Cardiac muscle cell (in vitro differentiated cells and primary cell): Measurements from ENCODE around the gene EID3. TPM values are rescaled to one million over a fixed set of nuclear protein-coding genes. Genes with fewer than 3 reads are reported as not detected.
A peak's percentile ranks its signal among the peaks of the same experiment; 100 is the strongest.

Experiments
- DNase-seq, 2 donors: peaks; one replicate each; pipeline versions ENCODE4 v3.0.0 to v3.0.0-alpha.2; 2010 to 2017; ENCODE audit warnings: low read depth in 1 of 2, low spot score in 1 of 2
- H3K27ac ChIP-seq: fragments of 200-600 bp; sonication (generic); 2 replicates; pipeline ENCODE4 v1.5.1; 2016
- H3K27me3 ChIP-seq: fragments of 200-600 bp; sonication (generic); 2 replicates; pipeline ENCODE4 v1.6.0; 2016; ENCODE audit warnings: control low read depth
- H3K36me3 ChIP-seq: fragments of 200-600 bp; sonication (generic); 2 replicates; pipeline ENCODE4 v1.5.1; 2016; ENCODE audit warnings: control low read depth
- H3K4me1 ChIP-seq: fragments of 200-600 bp; sonication (generic); 2 replicates; pipeline ENCODE4 v1.8.1; 2017; ENCODE audit warnings: low read depth, mild to moderate bottlenecking, mixed run types
- H3K4me3 ChIP-seq: fragments of 200-600 bp; sonication (generic); 2 replicates; pipeline ENCODE4 v1.5.1; 2016; ENCODE audit warnings: mild to moderate bottlenecking
- H3K9me3 ChIP-seq: fragments of 200-600 bp; sonication (generic); 2 replicates; pipeline ENCODE4 v1.5.1; 2017; ENCODE audit warnings: low read depth, mild to moderate bottlenecking, control low read depth
- CTCF ChIP-seq: IDR thresholded peaks from 2 replicates; pipeline ENCODE4 v1.5.1; 2012; ENCODE audit warnings: low read depth, mild to moderate bottlenecking, low read length
- polyA plus RNA-seq: library from polyadenylated mRNA; unstranded; fragments of >200 nt; fragmentation: Nextera tagmentation; extraction: Ambion mirVana; gene quantifications from 2 replicates; pipeline ENCODE4 v1.2.1, GENCODE V29; 2016
- total RNA-seq: library from RNA; depleted of rRNA; stranded (reverse); fragments of >200 nt; gene quantifications from 2 replicates; pipeline ENCODE4 v1.2.3, GENCODE V29; 2016

The EID3 gene
- total and polyA plus RNA-seq, 2 experiments from 2014 or later: 3.0 to 3.3 TPM

GRCh38 chr12:104295954-104296353, 7.6 kb upstream of the EID3 start:
- H3K27me3 ChIP-seq: no peaks in the 10 kb centered on the region
- no peak overlapping the region for H3K27ac ChIP-seq
- TF ChIP-seq CTCF: no peak
- no peaks in the 10 kb centered on the region for H3K4me1 ChIP-seq
- peaks cover 10% of the 10 kb centered on the region for H3K36me3 ChIP-seq
- H3K4me3 ChIP-seq: no peak overlapping the region
- no peaks in the 10 kb centered on the region for H3K9me3 ChIP-seq
- no peak for DNase-seq

- Histone ChIP-seq H3K4me3 (no peak overlapping the region), H3K4me1 (no peaks in the 10 kb centered on the region), H3K36me3 (peaks cover 10% of the 10 kb centered on the region), H3K9me3 (no peaks in the 10 kb centered on the region), H3K27ac (no peak overlapping the region), H3K27me3 (no peaks in the 10 kb centered on the region)
- TF ChIP-seq CTCF: no peak
- no peak for DNase-seq
These were observed 6.8 kb upstream of the EID3 start for GRCh38 chr12:104296718-104297117.

GRCh38 chr12:104297477-104298113, 5.9 kb upstream of the EID3 start:
- Histone ChIP-seq H3K4me3 (no peak overlapping the region), H3K4me1 (no peaks in the 10 kb centered on the region), H3K36me3 (peaks cover 7% of the 10 kb centered on the region), H3K27ac (no peak overlapping the region), H3K9me3 (no peaks in the 10 kb centered on the region), H3K27me3 (no peaks in the 10 kb centered on the region)
- no peak for DNase-seq
- TF ChIP-seq CTCF: no peak

- TF ChIP-seq CTCF: no peak
- H3K4me3 ChIP-seq: no peak overlapping the region
- peak in 1 of 2 donors; percentile 52 for DNase-seq
- no peaks in the 10 kb centered on the region for H3K9me3 ChIP-seq
- H3K27ac ChIP-seq: no peak overlapping the region
- H3K36me3 ChIP-seq: peaks cover 7% of the 10 kb centered on the region
- no peaks in the 10 kb centered on the region for H3K27me3 ChIP-seq
- no peaks in the 10 kb centered on the region for H3K4me1 ChIP-seq
These were observed 3.6 kb upstream of the EID3 start for GRCh38 chr12:104299842-104300481.

- no peaks in the 10 kb centered on the region for H3K27me3 ChIP-seq
- no peaks in the 10 kb centered on the region for H3K4me1 ChIP-seq
- no peak overlapping the region for H3K4me3 ChIP-seq
- DNase-seq: peak in 1 of 2 donors; percentile 63
- H3K9me3 ChIP-seq: no peaks in the 10 kb centered on the region
- no peaks in the 10 kb centered on the region for H3K36me3 ChIP-seq
- no peak for TF ChIP-seq CTCF
- H3K27ac ChIP-seq: no peak overlapping the region
These were observed 896 bp downstream of the EID3 start for GRCh38 chr12:104304261-104305009.
